ENCODE measurements around the gene RIOK1.
A peak's percentile ranks its signal among the peaks of the same experiment; 100 is the strongest.

RIOK1 gene

DNA sequence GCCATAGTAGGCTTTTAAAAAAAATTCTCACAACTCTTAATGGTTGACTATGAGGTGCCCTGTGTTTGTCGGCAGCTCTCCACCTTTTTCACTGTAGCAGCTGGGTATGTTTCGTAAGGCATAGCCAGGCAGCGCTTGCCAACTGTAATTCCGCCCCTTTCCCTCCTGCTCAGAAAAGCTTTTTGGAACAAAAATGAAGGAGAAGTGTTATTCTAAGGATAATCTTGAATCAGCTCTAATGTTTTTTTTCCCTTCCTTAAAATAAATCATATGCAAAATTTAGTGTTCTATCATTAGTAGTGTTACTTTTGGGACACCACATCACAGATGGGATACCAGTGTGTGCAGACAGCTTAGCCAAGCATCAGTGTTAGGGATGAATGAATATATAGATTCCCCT lies 21.2 kb downstream of the RIOK1 start:
- TF ChIP-seq, protein P1, sequence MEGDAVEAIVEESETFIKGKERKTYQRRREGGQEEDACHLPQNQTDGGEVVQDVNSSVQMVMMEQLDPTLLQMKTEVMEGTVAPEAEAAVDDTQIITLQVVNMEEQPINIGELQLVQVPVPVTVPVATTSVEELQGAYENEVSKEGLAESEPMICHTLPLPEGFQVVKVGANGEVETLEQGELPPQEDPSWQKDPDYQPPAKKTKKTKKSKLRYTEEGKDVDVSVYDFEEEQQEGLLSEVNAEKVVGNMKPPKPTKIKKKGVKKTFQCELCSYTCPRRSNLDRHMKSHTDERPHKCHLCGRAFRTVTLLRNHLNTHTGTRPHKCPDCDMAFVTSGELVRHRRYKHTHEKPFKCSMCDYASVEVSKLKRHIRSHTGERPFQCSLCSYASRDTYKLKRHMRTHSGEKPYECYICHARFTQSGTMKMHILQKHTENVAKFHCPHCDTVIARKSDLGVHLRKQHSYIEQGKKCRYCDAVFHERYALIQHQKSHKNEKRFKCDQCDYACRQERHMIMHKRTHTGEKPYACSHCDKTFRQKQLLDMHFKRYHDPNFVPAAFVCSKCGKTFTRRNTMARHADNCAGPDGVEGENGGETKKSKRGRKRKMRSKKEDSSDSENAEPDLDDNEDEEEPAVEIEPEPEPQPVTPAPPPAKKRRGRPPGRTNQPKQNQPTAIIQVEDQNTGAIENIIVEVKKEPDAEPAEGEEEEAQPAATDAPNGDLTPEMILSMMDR (IDR thresholded peaks at IDR 0.05; ENCODE audit: control insufficient read depth, extremely low read depth, insufficient read depth): no peak
- DNase-seq (ENCODE audit: low read depth): no peak
- H3K4me3 ChIP-seq (ENCODE audit: low read depth, low read length): no peak overlapping the region

DNA sequence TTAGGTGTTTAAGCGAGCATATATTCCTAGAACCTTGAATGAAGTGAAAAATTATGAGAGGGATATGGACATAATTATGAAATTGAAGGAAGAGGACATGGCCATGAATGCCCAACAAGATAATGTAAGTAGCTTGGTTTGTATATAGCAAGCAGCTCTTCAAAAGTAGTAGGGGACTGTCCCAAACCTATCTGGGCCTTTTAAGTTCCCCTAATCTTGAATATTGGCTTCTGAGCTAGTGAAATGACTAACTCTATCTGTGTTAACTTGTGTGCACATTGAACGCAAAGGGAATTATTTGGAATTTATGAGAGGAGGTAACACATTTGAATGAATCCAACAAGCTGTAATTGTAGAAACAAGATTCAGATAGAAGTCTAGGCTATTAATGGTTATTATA lies 21.7 kb downstream of the RIOK1 start:
- TF ChIP-seq, protein P1 (IDR thresholded peaks at IDR 0.05; ENCODE audit: control insufficient read depth, extremely low read depth, insufficient read depth): no peak
- no peak overlapping the region for H3K4me3 ChIP-seq (ENCODE audit: low read depth, low read length)
- DNase-seq (ENCODE audit: low read depth): no peak

DNA sequence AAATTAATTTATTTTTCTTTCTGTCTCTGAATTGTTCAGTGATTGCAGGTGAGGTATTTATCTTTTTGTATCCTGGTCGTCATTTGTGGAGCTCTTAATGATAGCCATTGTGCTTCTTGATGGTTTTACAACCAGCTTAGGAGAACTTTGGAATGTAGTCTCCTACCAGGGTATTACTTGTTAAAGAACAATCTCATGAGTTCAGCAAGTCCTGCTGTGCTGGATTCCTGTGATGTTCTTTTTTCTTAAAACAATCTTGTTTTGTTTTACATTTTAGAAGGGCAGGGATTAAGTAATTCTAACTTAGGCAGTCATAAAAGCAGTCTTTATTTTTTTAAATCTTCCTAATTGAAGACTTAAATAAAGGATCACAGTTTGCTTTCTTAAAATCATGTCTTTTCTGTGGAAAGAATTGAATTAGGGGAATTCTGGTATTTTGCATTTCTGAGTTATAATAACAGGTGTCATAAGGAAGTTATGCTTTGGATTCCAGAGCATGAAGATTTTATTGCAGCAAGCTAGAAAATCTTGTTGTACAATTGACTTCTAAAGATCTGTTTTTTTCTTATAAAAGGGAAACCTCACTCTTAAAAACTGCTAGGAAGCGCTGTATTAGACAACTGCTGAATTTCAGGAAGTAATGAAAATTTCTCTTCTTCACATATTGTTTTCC lies 23.7 kb downstream of the RIOK1 start:
- H3K4me3 ChIP-seq (ENCODE audit: low read depth, low read length): no peak overlapping the region
- no peak for DNase-seq (ENCODE audit: low read depth)
- TF ChIP-seq, protein P1 (IDR thresholded peaks at IDR 0.05; ENCODE audit: control insufficient read depth, extremely low read depth, insufficient read depth): no peak

DNA sequence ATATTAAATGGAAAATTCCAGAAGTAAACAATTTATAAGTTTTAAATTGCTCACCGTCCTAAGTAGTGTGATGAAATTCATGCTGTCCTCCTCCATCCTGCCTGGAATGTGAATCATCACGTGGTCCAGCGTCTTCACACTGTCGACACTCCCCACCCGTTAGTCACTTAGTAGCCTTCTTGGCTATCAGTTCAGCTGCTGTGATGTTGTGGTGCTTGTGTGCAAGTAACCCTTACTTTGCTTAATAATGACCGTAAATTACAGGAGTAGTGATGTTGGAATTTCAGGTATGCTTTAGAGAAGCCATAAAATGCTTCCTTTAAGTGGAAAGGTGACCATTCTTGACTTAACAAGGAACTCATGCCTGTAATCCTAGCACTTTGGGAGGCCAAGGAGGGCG lies 25.2 kb downstream of the RIOK1 start:
- H3K4me3 ChIP-seq (ENCODE audit: low read depth, low read length): no peak overlapping the region
- no peak for DNase-seq (ENCODE audit: low read depth)
- TF ChIP-seq, protein P1 (IDR thresholded peaks at IDR 0.05; ENCODE audit: control insufficient read depth, extremely low read depth, insufficient read depth): no peak

DNA sequence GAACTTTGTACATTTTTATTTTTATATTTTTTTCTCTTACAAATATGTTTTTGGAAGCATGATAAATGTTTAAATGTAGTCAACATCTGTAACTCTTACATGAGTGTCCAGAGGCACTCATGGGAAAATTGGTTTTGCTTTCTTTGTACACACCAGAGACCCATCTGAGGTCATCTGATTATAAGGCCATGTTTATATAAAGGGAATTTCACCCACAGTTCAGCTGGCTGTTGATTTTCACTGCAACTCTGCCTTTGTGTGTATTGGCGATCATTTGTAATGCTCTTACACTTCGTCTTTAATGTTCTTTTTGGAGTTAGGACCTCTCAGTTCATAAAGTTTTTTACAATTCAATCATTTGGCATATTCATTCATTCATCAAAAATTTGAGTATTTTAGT lies 28.1 kb downstream of the RIOK1 start:
- TF ChIP-seq, protein P1 (IDR thresholded peaks at IDR 0.05; ENCODE audit: control insufficient read depth, extremely low read depth, insufficient read depth): no peak
- peak; percentile 52 for DNase-seq (ENCODE audit: low read depth)
- H3K4me3 ChIP-seq (ENCODE audit: low read depth, low read length): no peak overlapping the region

DNA sequence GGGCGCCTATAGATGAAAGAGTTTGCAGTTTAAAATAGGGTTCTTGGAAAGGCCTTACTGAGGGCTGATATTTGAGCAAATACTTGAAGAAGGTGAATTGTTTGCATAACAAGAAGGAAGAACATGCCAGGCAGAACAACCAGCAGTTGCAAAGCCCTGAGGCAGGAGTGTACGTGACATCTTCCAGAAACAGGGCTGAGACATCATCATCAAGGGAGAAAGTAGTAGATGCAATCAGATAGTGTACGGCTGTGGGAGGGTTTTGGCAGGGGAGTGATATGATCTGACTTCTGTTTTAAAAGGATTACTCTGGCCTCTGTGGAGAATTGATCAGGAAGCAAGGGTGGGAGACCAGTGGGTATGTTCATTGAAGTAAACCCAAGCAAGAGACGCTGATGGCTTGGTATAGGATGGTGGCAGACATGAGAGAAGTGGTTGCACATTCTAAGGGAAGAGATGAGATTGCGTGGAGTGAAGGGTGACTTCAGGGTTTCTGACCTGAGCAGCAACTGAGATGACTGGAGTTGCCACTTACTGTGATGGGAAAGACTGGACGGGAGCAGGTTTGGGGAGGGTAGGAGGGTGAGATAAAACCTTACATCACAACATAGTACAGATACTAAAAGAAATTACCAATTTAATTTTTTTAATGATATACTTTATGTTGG lies 28.8 kb downstream of the RIOK1 start:
- TF ChIP-seq, protein P1 (IDR thresholded peaks at IDR 0.05; ENCODE audit: control insufficient read depth, extremely low read depth, insufficient read depth): no peak
- H3K4me3 ChIP-seq (ENCODE audit: low read depth, low read length): no peak overlapping the region
- DNase-seq (ENCODE audit: low read depth): peak; percentile 93

All from LNCaP clone FGC (cell line).